ENCODE results near the gene CAMKMT. TPM values are rescaled to one million over a fixed set of nuclear protein-coding genes. Genes with fewer than 3 reads are reported as not detected.

Gene CAMKMT
- total RNA-seq, 1 donor from 2014 or later = 5.8 TPM

GRCh38 chr2:44746856-44747615 lies 385.3 kb downstream of the CAMKMT start:
- TF ChIP-seq, protein P1, sequence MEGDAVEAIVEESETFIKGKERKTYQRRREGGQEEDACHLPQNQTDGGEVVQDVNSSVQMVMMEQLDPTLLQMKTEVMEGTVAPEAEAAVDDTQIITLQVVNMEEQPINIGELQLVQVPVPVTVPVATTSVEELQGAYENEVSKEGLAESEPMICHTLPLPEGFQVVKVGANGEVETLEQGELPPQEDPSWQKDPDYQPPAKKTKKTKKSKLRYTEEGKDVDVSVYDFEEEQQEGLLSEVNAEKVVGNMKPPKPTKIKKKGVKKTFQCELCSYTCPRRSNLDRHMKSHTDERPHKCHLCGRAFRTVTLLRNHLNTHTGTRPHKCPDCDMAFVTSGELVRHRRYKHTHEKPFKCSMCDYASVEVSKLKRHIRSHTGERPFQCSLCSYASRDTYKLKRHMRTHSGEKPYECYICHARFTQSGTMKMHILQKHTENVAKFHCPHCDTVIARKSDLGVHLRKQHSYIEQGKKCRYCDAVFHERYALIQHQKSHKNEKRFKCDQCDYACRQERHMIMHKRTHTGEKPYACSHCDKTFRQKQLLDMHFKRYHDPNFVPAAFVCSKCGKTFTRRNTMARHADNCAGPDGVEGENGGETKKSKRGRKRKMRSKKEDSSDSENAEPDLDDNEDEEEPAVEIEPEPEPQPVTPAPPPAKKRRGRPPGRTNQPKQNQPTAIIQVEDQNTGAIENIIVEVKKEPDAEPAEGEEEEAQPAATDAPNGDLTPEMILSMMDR (IDR thresholded peaks at IDR 0.05; ENCODE audit: insufficient read depth, low read length, poor library complexity, severe bottlenecking) = no peak
- Histone ChIP-seq H3K27me3 (ENCODE audit: control insufficient read depth, insufficient read depth, low read length) (no peaks in the 10 kb centered on the region), H3K4me3 (ENCODE audit: low read depth, low read length) (no peak overlapping the region), H3K36me3 (ENCODE audit: control insufficient read depth, insufficient read depth, low read length) (no peaks in the 10 kb centered on the region)
- no peak for DNase-seq (ENCODE audit: low read depth)

GRCh38 chr2:44747794-44748193 lies 386.0 kb downstream of the CAMKMT start:
- Histone ChIP-seq H3K27me3 (ENCODE audit: control insufficient read depth, insufficient read depth, low read length) (no peaks in the 10 kb centered on the region), H3K36me3 (ENCODE audit: control insufficient read depth, insufficient read depth, low read length) (no peaks in the 10 kb centered on the region), H3K4me3 (ENCODE audit: low read depth, low read length) (no peak overlapping the region)
- DNase-seq (ENCODE audit: low read depth) = no peak
- TF ChIP-seq, protein P1 (IDR thresholded peaks at IDR 0.05; ENCODE audit: insufficient read depth, low read length, poor library complexity, severe bottlenecking) = no peak

DNA sequence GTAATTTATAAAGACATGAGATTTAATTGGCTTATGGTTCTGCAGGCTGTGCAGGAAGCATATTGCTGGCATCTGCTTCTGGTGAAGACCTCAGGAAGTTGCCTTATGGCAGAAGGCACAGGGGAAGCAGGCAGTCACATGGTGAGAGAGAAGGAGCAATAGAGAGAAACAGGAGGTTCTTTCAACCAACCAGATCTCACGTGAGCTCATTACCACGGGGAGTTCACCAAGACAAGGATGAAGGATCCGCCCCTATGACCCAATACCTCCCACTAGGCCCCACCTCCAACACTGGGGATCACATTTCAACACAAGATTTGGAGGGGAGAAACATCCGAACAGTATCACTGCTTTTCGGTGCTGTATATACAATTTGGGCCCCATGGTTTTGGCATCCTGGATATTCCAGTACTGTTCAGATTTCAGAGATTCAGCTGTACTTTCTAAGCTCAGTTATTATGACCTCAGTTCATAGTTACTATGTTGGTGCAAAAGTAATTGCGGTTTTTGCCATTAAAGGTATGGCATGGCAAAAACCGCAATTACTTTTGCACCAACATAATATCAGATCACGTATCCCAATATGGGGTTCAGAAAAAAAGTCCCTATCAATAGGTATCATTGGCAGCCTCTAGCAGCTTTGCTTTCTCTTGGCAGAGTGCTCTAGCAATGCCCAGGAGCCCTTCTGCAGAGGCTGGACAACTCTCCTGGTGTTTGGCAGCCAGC lies 390.2 kb downstream of the CAMKMT start:
- no peaks in the 10 kb centered on the region for H3K27me3 ChIP-seq (ENCODE audit: control insufficient read depth, insufficient read depth, low read length)
- DNase-seq (ENCODE audit: low read depth) = no peak
- no peak overlapping the region for H3K4me3 ChIP-seq (ENCODE audit: low read depth, low read length)
- no peaks in the 10 kb centered on the region for H3K36me3 ChIP-seq (ENCODE audit: control insufficient read depth, insufficient read depth, low read length)
- TF ChIP-seq, protein P1 (IDR thresholded peaks at IDR 0.05; ENCODE audit: insufficient read depth, low read length, poor library complexity, severe bottlenecking) = no peak

DNA sequence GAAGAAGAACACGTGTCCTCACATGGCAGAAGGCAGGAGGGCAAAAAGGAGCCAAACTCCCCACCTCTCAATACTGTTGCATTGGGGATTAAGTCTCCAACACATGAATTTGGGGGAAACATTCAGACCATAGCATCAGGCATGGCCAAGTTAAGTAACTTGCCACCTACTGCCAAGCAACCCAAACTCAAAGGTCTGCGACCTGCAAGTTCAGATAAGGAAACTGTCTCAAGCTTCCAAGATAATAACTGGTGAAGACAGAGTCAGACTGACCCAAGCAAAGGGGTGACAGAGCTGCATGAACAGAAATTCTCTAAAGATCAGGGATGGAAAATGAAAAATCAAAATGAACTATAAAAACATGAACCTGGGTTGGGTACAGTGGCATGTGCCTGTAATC lies 391.0 kb downstream of the CAMKMT start:
- H3K4me3 ChIP-seq (ENCODE audit: low read depth, low read length) = no peak overlapping the region
- H3K36me3 ChIP-seq (ENCODE audit: control insufficient read depth, insufficient read depth, low read length) = no peaks in the 10 kb centered on the region
- TF ChIP-seq, protein P1 (IDR thresholded peaks at IDR 0.05; ENCODE audit: insufficient read depth, low read length, poor library complexity, severe bottlenecking) = no peak
- H3K27me3 ChIP-seq (ENCODE audit: control insufficient read depth, insufficient read depth, low read length) = no peaks in the 10 kb centered on the region
- DNase-seq (ENCODE audit: low read depth) = no peak

- DNase-seq (ENCODE audit: low read depth) = no peak
- no peak overlapping the region for H3K4me3 ChIP-seq (ENCODE audit: low read depth, low read length)
- H3K27me3 ChIP-seq (ENCODE audit: control insufficient read depth, insufficient read depth, low read length) = no peaks in the 10 kb centered on the region
- H3K36me3 ChIP-seq (ENCODE audit: control insufficient read depth, insufficient read depth, low read length) = no peaks in the 10 kb centered on the region
- TF ChIP-seq, protein P1 (IDR thresholded peaks at IDR 0.05; ENCODE audit: insufficient read depth, low read length, poor library complexity, severe bottlenecking) = no peak
These were observed 392.0 kb downstream of the CAMKMT start for GRCh38 chr2:44753552-44754285.

All from kidney epithelial cell (primary cell).